ACHN (cell line): ENCODE measurements around the gene FLAD1.

ENCODE experiments used
- DNase-seq: peaks from one replicate; pipeline ENCODE4 v3.0.0-alpha.2; 2015
- in situ Hi-C: cut with HindIII; loops from 2 replicates; pipeline ENCODE4 v1.10.0; 2017; ENCODE audit warnings: low sequenced_read_pairs, low pct_ligation_motif_present, low pct_unique_long_range_greater_than_20kb

The FLAD1 gene

DNA sequence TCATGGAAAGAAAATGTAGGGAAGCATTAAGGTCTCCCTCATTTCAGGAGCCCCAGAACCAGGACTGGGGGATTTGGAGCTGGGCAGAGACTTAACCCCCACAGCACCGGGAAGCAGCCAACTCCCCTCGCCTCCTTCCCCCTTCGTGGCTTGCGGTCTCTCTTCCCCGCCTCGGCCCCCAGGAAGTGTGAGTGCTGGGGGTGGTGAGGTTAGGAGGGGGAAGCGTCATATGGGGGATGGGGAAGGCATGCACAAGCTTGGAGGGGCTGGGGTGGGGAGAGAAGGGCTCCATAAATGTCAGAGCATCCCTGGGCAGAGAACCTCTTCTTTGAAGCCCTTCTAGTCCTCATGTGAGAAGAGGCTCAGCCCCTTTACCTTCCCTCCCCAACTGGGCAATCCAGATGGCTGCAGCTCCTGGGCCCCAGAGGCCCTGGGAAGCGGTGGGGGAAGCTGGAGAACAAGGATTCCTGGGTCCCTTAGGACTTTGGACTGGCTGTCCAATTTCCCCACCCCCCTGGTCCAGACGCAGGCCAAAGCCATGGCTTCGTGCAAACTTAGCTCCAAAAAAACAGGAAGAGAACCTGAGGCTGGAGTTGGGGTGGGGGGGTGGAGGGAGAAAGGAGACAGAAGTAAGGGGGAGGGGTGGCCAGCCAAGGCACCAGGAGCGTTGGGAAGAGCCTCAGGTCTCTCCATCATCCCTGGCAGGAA is 27.2 kb downstream of the FLAD1 start:
- in situ Hi-C loops = no loop called here
- no peak for DNase-seq

DNA sequence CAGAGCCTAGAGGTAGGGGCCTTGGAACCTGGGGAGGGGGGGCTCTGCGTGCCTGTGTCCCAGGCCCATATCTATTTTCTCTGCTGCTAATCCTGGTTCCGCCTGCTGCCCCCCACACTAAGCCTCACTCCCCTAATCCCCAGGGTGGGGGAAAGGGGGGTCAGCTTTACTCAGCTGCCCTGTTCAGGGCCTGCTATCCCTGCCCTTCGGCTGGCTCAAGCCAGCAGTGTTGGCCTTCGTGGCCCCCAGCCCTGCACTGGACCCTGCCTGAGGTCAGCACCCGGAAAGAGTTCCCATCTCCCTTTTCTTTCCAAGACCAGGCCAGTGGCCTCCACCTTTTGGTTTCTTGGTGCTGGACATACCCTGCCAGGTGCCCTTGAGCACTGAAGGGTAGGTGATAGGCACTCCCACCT is 27.9 kb downstream of the FLAD1 start:
- in situ Hi-C loops = no loop called here
- DNase-seq = no peak

DNA sequence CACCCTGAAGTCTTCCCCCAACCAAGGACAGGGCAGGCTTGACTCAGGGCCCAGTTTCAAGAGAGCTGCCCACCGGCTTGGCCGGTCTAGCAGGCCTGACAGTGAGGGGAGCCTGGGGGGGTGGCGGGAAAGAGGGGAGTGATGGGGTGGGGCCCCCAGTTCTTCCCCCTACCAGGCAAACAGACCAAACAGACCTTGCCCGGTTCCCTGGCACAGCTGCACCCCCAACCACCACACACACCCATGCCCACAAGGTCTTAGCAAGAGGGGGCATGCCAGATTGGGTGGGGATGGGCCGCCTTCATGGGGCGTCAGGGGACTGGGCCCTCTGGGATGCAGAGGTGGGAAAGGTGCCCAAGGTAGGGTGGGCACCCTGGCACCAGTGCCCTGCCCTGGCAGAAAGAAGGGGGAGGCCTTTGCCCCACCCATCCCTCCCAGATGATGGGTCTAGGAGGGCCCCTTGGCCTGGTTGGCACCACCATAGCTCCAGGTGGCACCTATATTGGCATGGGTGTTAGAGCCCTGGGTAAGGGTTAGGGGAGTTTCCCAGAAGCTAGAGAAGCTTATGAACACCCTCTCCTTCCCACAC is 28.4 kb downstream of the FLAD1 start:
- in situ Hi-C loops = no loop called here
- DNase-seq = no peak

DNA sequence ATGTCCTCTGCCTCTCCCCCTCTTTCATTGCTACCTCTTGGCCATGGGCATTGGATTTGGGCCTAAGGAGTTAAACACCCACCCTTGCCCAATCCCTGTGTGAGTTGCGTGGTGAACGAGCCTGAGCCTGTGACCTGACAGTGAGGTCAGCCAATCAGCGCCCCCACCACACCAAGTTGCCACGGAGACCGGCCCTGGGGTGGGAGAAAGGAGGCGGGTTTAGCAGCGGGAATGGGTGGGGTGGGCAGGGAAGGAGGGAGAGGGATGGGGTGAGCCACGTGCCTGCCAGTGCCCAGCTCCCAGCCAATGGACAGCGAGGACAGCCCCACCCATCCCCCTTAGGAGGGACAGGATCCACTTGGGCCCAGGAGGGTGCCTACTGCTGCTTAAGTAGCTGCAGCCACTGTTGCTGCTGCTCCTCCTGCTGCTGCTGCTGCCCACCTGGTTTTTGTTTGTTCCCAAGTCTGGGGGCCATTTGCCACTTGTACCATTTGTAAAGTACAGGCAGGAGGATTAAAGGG is 28.9 kb downstream of the FLAD1 start:
- DNase-seq = no peak
- in situ Hi-C loops = no loop called here

DNA sequence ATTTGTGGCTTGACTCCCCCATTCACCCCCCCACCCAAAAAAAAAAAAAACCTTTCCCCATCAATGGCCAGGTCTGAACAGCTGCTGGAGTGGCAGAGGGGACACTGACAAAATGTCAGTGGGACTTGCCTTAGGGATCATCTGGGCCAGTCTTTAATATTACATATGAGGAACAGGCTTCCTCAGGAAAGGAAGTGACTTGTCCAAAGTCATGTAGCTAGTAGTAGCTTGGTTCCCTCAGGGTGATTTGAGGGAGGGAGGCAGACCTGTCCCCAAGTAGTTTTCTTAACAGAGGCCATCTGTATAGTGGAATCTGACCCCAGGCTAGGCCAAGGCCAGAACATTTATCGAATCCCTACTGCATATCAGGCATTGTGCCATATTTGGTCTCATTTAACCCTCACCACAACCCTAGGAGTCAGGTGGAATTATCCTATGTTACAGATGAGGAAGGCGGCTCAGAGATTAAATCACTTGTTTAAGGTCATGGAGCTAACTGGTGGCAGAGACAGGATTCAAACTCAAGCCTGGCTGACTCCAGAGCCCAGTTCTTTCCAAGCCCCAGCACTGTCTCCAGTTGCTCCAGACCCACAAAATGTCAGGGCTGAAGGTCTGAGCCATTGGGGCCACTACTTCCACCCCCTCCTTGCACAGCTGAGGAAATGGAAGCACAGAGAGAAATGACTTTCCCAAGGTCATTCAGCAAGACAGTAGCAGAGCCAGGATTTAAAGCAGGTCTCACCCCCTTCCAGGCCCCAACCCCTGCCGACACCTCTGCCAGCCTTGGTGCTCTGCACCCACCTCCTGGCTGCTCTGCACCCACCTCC is 29.8 kb downstream of the FLAD1 start:
- no peak for DNase-seq
- in situ Hi-C loops = no loop called here

DNA sequence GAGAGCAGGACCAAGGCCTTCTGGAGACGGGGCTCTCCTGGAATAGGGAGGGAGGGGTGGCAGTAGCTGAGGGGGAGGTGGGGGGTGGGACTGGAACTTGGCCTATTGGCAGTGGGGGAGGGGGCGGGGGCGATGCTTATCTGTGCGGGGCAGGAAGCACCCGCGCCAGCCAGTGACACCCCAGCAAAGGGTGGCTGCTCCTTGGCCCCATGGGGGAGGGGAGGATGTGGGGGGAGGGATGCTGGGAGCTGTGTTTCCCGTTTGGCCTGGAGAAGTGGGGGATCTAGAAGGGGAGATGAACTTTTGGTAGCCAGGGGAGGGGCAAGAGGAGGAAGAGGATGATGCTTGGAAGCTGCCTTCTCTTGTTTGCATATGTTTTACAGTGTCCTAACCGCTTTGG is 30.5 kb downstream of the FLAD1 start:
- no peak for DNase-seq
- in situ Hi-C loops = no loop called here

DNA sequence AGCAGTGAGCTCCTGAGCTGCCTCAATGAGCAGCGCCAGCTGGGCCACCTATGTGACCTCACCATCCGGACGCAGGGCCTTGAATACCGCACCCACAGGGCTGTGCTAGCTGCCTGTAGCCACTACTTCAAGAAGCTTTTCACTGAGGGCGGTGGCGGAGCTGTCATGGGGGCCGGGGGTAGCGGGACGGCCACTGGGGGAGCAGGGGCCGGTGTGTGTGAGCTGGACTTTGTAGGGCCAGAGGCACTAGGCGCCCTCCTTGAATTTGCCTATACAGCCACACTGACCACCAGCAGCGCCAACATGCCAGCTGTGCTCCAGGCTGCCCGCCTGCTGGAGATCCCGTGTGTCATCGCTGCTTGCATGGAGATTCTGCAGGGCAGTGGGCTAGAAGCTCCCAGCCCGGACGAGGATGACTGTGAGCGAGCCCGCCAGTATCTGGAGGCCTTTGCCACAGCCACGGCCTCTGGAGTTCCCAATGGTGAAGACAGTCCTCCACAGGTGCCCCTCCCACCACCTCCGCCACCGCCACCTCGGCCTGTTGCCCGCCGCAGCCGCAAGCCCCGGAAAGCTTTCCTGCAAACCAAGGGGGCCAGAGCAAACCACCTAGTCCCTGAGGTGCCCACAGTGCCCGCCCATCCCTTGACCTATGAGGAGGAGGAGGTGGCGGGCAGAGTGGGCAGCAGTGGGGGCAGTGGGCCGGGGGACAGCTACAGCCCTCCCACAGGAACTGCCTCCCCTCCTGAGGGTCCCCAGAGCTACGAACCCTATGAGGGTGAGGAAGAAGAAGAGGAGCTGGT is 31.8 kb downstream of the FLAD1 start:
- no peak for DNase-seq
- in situ Hi-C loops = no loop called here

DNA sequence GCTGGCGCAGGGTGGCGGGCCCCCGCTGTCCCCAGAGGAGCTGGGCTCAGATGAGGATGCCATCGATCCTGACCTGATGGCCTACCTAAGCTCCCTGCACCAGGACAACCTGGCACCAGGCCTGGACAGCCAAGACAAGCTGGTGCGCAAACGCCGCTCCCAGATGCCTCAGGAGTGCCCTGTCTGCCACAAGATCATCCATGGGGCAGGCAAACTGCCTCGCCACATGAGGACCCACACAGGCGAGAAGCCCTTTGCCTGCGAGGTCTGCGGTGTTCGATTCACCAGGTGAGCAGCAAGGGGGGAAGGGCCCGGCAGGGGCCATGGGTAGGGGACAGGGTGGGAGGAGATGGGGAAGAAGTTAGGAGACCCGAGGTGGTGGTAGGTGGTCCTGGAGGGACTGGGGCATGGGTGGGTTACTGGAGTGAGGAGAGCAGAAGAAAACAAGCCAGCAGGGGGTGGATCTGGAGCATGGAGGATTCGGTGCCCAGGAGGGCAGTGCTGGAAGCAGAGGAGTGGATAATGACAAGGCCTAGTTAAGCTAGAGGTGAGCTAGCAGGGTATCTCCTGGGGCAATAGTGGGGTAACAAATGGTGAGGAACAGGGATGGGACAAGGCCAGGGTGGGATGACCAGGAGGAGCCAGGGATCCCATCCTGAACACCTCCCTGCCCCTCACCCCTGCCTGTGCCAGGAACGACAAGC is 32.5 kb downstream of the FLAD1 start:
- DNase-seq = no peak
- in situ Hi-C loops = no loop called here

DNA sequence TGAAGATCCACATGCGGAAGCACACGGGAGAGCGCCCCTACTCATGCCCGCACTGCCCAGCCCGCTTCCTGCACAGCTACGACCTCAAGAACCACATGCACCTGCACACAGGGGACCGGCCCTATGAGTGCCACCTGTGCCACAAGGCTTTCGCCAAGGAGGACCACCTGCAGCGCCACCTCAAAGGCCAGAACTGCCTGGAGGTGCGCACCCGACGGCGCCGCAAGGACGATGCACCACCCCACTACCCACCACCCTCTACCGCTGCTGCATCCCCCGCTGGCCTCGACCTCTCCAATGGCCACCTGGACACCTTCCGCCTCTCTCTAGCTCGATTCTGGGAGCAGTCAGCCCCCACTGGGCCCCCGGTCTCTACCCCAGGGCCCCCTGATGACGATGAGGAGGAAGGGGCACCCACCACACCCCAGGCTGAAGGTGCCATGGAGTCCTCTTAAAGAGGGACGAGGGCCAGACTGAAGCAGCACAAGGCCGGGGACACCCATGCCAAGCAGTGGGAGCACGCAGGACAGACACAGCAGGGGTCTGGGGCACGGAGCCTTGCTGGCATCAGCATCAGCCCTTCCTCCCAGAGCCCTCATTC is 33.2 kb downstream of the FLAD1 start:
- in situ Hi-C loops = no loop called here
- no peak for DNase-seq

DNA sequence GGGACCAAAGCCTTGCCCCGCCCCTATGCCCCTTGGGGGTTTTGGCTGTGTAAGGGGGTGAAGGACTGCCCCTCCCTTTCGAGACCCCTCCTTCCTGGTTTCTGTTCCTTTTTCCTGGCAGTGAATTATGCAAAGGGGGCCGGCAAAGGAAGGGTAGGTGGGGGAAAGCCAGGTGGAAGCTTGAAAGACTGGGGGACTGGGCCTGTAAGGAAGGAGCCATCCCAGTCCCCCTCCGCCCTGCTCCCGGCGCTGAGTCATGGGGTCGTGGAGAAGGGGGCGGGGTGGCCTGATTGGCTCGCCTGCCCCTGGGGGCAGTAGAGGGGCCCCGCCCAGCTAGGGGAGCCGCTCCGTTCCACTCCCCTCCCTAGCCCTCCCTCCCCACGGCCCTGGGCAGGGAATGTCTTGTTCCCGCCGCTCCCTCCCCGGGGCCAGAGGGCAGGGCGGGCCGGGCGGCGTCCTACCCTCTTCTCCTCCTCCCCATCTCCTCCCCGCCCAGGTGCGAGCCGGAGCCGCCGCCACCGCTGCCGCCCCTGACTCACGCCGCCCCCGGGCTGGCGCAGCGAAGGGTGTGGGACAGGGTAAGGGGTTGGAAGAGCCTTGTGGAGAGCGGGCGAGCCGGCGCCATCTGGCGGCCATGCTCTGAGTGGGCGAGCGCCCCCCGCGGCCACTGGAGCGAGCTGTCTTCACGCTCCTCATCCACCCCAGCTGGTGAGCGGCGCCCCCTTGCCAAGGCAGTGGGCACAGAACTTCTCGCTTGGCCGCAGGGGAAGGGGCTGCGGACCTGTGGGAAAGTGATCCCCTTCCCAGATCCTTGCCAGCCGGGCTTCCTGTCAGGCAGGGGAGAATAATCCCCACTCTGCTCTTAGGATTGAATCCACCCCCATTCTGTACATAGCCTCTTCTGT is 34.1 kb downstream of the FLAD1 start:
- in situ Hi-C loops = no loop called here
- DNase-seq = peak; percentile 95

DNA sequence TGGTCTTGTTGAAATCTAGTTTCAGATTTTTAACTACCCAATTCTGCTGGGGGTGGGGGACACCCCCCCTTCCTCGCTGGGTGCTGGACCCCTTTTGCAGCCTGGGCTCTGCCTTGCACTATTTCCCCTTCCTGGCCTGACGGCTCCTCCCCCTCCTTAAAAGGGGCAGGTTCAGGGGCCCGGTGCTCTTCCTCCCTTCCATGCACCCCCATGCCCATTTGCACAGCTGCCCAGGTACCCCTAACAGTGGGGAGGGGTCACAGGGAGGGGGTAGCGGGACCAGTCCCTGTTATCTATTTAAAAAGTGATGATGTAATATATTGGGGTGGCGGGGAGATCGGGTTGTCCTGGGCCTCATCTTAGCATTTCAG is 34.8 kb downstream of the FLAD1 start:
- DNase-seq = no peak
- in situ Hi-C loops = no loop called here

DNA sequence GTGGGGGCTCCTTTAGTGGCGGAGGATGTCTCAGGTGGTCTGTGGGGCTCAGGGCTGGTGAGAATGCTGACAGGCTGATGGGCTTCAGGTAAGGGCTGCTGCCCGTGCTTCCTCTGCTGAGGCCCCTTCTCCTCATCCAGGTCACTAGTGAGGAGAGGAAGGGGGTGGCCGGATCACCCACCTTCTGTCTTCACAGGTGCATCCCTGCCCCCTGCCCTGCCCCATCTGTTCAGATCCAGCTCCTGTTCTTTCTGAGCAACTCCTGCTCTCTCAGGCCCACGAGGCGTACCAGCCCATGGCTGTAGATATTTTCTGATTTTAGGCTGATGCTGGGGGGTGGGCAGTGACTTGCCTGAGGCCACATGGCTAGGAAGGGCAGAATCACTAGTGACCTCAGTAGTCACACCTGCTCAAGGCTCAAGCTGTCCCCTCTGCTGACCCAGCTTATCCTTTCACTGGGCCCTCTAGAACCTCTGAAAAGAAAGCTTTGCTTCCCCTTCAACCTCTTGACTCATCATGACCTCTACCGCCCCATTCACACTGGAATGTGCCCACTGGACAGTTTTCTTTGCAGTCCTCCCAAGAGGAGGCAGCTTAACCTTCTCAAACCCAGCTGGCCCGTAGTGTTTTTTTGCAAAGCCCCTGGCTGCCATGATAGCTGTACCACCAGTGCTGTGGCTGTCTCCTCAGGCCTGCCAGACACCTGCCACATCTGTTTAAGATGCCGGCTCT is 35.6 kb downstream of the FLAD1 start:
- DNase-seq = peak; percentile 37
- in situ Hi-C loops = no loop called here

DNA sequence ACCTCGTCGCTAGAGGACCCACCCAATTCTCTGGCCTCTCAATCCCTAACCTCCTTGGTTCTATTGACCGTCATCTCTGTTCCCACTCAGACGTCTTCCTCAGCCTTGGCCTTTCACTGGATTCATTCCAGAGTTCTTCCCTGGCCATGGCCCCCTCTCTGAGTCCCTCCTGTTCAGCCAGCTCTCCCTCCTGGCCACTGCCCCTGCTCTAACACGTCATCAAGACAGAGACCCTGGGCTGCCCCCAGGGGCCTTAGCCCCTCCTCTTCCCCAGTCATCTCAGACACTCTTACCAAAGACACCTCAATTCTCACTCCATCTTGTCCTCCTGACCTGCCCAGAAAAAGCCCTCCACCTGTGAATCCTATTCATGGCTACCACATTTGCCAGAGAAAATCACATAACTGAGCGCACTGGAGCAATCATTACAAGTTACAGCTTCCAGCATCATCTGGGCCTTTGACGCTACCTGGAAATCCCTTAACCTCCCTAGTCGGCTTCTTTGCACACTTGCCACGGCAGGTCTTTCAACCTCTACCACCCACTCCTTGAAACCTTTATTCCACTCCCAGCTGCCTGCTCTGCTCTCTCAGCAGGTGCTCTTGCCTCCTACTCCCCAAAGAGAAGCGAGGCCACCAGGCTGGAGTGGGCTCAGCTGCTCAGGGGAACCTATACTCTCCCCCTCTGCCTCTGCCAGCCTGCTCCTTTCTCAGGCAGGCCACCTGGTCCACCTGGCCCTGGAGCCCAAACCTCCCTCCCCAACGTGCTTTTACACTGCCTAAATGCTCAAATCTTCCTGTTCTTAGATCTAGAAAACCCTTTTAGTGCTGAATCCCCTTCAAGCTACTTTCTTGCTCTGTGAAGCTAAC is 36.5 kb downstream of the FLAD1 start:
- in situ Hi-C loops = no loop called here
- no peak for DNase-seq

DNA sequence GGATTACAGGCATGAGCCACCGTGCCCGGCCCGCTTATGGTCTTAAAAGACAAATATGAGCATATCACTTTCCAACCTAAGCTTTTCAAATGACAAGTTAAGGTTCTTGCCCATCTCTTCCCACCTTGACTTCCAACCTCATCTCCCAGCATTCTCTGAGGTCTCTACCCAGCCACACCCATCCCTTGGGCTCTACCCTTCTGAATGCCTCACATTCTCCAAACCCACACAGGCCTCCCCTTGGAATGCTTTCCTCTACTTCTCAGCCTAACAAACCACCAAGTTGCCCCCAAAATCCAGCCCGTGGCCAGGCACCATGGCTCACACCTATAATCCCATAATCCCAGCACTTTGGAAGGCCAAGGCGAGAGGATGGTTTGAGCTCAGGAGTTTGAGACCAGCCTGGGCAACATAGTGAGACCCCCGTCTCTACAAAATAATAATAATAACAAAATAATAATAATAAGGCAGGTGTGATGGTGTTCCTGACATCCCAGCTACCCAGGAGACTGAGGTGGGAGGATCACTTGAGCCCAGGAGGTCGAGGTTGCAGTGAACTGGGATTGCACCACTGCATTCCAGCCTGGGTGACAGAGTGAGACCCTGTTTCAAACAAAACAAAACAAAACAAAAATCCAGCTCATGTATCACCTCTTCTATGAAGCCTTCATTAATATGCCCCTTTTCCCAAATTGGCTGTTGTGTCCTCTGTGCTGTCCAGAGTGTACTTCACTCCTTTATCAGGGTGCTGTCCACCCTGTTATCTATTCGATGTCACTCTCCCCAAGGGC is 39.2 kb downstream of the FLAD1 start:
- in situ Hi-C loops = no loop called here
- DNase-seq = no peak

DNA sequence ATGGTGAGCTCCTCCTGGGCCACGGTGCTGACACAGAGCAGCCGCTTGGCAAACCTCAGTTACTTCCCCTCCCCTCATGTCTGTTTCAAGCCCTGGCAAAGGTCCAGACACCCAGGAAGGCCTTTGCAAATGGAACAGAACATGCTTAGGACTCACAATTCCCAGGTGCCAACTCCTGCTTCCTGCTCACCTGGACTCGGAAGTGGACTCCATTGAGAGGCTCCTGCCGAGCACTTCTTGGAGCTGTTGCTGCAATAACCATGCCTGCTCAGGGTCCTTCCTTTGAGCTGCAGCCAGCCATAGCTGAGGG is 39.7 kb downstream of the FLAD1 start:
- DNase-seq = no peak
- in situ Hi-C loops = no loop called here
